Astrocyte of the spinal cord (primary cell): Measurements from ENCODE around the gene SLC35E3.

Experiments
- DNase-seq: peaks from one replicate; pipeline ENCODE4 v3.0.0; 2011; ENCODE audit warnings: low read depth, low spot score
- H3K4me3 ChIP-seq: 2 replicates; pipeline ENCODE4 v1.5.1; 2011; ENCODE audit warnings: low read depth, mild to moderate bottlenecking, low read length, moderate library complexity
- CTCF ChIP-seq: IDR thresholded peaks from 2 replicates; pipeline ENCODE4 v1.5.1; 2012; ENCODE audit warnings: low read depth, mild to moderate bottlenecking, low read length, inconsistent platforms
- in situ Hi-C: cut with HindIII; loops from 2 replicates; pipeline ENCODE4 v1.10.0; 2017; ENCODE audit warnings: low sequenced_read_pairs

The SLC35E3 gene

GRCh38 chr12:68825569-68826217 lies 79.7 kb downstream of the SLC35E3 start:
- in situ Hi-C loops: no loop called here
- no peak for TF ChIP-seq CTCF
- no peak overlapping the region for H3K4me3 ChIP-seq
- no peak for DNase-seq

- H3K4me3 ChIP-seq: no peak overlapping the region
- in situ Hi-C loops: no loop called here
- no peak for TF ChIP-seq CTCF
- no peak for DNase-seq
These were observed 82.1 kb downstream of the SLC35E3 start for GRCh38 chr12:68827895-68828671.

GRCh38 chr12:68828672-68829068 lies 82.7 kb downstream of the SLC35E3 start:
- DNase-seq: no peak
- H3K4me3 ChIP-seq: no peak overlapping the region
- in situ Hi-C loops: no loop called here
- TF ChIP-seq CTCF: no peak
